ENCODE data around the gene GLP1R. TPM values are rescaled to one million over a fixed set of nuclear protein-coding genes. Genes with fewer than 3 reads are reported as not detected.

Gene GLP1R
- total RNA-seq, 1 experiment from 2014 or later, result 0.85 TPM

- WGBS (ENCODE audit: extremely low coverage, insufficient read length, low lambda C conversion rate), result no CpG with 5 or more reads among the region's 9 CpGs
- Histone ChIP-seq H3K4me1 (ENCODE audit: insufficient read depth, low read length) (peaks cover 3% of the 10 kb centered on the region; the same call in 1 of the 2 replicates), H3K14ac (ENCODE audit: insufficient read depth, low read length) (no peak overlapping the region), H3K23ac (ENCODE audit: insufficient read length, low read depth, low read length) (no peak overlapping the region), H3K9me3 (ENCODE audit: control insufficient read depth, low read depth, low read length) (no peaks in the 10 kb centered on the region), H3K4me2 (ENCODE audit: insufficient read depth, insufficient read length, low read length) (peak overlapping the region; percentile 51), H4K20me1 (ENCODE audit: control insufficient read depth, insufficient read depth, insufficient read length) (no peaks in the 10 kb centered on the region), H2AFZ (ENCODE audit: low read length) (no peak overlapping the region), H3K4ac (ENCODE audit: low read depth, low read length) (no peak overlapping the region), H3T11ph (ENCODE audit: low read length) (no peak overlapping the region), H3K23me2 (ENCODE audit: insufficient read length, low read depth, low read length, poor library complexity, severe bottlenecking) (peaks cover 11% of the 10 kb centered on the region), H3K27ac (ENCODE audit: insufficient read length, low read depth, low read length) (no peak overlapping the region), H2BK15ac (ENCODE audit: low read depth, low read length) (no peak overlapping the region), H3K56ac (ENCODE audit: insufficient read length, low read depth, low read length) (no peak overlapping the region), H3K79me1 (ENCODE audit: insufficient read depth, low read depth, low read length, poor library complexity, severe bottlenecking) (no peaks in the 10 kb centered on the region), H2BK20ac (ENCODE audit: low read depth, low read length, poor library complexity, severe bottlenecking) (no peak overlapping the region), H3K79me2 (ENCODE audit: insufficient read depth, low read length) (no peaks in the 10 kb centered on the region), H2BK120ac (ENCODE audit: low read depth, low read length, poor library complexity, severe bottlenecking) (no peak overlapping the region), H3K18ac (ENCODE audit: insufficient read length, low read depth, low read length) (no peak overlapping the region), H3K9ac (ENCODE audit: extremely low read depth, insufficient read length, low read length) (no peak overlapping the region), H2BK12ac (ENCODE audit: insufficient read length, low read depth, low read length) (no peak overlapping the region), H2AK5ac (ENCODE audit: insufficient read length, low read length) (no peak overlapping the region), H4K5ac (ENCODE audit: insufficient read length, low read depth, low read length) (no peak overlapping the region), H2BK5ac (ENCODE audit: insufficient read length, low read length) (no peak overlapping the region), H4K8ac (replicated peaks; ENCODE audit: insufficient read length, low read depth, low read length) (no peak overlapping the region), H4K91ac (ENCODE audit: insufficient read length, low read depth, low read length) (no peak overlapping the region), H3K27me3 (ENCODE audit: insufficient read depth, low read length) (peaks cover 21% of the 10 kb centered on the region; the same call in 1 of the 2 replicates)
- H3K4me3 Mint-ChIP-seq, result peak overlapping the region; percentile 74 to 84
- no peaks in the 10 kb centered on the region for H3K36me3 Mint-ChIP-seq (ENCODE audit: insufficient read depth in 1 of 3, low read depth in 3 of 3)
- TF ChIP-seq CTCF (conservative IDR thresholded peaks at IDR 0.05), result 0 out of 3 replicates have a peak, but pooled peaks have one; percentile 13
- no peaks in the 10 kb centered on the region for H3K9me3 Mint-ChIP-seq
- DNase-seq, result peak; percentile 47
- H3K27me3 Mint-ChIP-seq (ENCODE audit: low read depth), result peaks cover 72% of the 10 kb centered on the region
- no peak overlapping the region for H3K27ac Mint-ChIP-seq
- peaks cover 21 to 30% of the 10 kb centered on the region in 2 experiments for H3K4me1 Mint-ChIP-seq
Measured at GRCh38 chr6:39049575-39050283, 1.1 kb downstream of the GLP1R start.
